NCI-H2196 (cell line): Measurements from ENCODE around the gene SUN5.
A peak's percentile ranks its signal among the peaks of the same experiment; 100 is the strongest.

Experiments used
- DNase-seq: peaks from one replicate; lab custom pipeline; 2025; ENCODE audit not compliant: unreplicated experiment; lab: John Stamatoyannopoulos, UW

SUN5 gene

DNA sequence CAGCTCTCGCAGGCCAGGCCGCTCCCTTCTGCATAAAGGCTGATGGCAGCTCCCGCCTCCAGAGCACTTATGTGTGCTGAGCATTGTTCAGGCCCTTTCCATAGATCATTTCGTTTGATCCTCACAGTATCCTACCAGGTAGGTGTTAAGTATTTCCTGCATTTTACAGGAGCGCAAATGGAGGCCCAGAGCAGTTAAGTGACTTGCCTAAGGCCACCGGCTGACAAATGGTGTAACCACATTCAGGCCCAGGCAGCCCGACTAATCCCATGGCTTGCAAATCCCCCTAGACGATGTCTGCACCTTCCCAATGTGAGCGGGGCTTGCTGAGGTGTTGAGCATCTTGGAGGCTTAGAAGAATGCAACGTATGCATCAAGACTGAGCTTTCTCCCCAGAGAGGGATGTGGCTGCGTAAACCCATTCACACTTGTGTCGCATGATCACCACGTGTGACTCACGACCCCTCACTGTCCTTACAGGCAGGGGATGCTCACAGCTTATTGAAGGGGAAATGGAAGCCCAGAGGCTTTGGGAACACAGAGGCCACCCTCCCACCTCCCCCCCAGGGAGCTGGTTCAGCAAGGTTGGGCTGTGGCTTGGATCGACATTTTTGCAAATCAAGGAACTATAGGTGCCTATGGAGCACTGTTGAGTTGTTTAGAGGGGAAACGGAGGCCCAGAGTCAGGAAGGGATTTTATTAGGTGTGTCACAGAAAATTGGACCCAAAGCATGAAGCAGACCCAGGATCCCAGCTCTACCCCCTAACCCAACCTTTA, 10.3 kb upstream of the SUN5 start:
- no peak for DNase-seq

DNA sequence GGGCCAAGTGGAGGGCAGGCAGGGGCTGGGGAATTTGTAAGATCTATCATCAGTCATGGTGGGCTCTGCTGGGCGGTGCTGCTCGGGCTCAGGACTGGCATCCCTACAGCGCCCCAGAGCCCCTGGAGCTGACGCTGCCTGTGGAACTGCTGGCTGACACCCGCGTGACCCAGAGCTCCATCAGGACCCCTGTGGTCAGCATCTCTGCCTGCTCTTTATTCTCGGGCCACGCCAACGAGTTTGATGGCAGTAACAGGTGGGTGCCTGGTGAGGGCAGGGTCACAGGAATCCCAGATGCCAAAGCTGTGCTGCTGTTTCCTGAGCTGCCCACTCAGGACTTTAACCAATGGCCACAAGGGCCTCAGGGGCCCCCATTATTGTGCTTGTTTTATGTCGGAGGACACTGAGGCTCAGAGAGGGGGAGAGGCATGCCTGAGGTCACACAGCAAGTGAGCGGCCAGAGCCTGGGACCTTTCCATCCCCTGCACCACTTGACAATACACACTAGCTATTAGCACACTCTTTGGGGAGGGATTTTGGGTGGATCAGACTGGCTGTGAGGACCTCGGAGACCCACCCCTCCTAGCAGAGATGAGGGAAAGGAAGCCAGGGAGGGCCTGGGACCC, 9.6 kb upstream of the SUN5 start:
- no peak for DNase-seq

- no peak for DNase-seq
Observed at GRCh38 chr20:33012327-33013189, 8.3 kb upstream of the SUN5 start.

DNA sequence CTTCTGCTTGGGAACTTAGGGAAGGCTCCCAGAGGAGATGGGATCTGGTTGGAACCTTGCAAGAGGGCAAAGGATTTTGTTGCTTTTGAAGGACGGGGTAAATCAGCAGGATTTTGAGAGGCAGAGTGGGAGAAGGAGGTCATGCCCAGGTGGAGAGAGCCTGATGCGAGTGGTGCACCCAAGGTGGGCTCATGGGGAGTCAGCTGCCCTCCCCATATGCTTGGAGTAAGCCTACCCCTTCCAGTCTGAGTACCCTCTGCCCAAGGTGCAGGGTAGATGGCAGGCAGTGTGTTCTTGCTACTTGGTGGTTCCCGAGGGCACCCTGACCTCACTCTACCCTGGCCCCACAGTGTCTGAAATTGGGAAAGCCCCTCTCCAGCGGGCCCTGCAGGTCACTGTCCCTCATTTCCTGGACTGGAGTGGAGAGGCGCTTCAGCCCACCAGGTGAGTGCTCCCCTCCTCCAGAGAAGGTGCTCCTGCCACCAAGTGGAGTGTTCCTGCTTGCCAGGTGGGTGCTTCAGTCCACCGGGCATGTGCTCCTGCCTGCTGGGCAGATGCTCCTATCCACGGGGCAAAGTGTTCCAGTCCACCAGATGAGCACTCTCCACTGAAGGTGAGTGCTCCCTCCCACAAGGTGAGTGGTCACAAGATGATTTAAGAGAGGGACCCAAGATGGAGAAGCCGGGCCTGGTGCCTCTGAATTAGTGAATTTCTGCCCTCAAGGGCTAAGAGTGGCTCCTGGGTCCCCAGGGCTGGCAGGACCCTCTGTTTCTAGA, 6.6 kb upstream of the SUN5 start:
- DNase-seq: no peak

DNA sequence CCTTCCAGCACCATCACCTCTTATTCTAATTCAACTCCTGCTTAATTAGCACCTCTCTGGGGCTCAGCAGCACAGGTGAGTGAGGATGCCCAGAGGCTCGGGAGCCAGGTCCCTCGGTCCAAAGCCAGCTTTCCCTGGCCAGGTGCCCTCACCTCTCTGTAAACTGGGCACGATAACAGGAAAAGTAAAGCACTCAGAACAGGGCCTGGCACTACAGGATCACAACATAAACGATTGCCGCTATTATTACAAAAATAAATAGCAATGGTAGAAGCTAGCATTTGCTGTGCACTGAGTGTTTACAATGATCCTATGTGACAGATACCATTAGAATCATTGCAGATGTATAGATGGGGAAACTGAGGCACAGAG, 5.9 kb upstream of the SUN5 start:
- peak; percentile 10 for DNase-seq

DNA sequence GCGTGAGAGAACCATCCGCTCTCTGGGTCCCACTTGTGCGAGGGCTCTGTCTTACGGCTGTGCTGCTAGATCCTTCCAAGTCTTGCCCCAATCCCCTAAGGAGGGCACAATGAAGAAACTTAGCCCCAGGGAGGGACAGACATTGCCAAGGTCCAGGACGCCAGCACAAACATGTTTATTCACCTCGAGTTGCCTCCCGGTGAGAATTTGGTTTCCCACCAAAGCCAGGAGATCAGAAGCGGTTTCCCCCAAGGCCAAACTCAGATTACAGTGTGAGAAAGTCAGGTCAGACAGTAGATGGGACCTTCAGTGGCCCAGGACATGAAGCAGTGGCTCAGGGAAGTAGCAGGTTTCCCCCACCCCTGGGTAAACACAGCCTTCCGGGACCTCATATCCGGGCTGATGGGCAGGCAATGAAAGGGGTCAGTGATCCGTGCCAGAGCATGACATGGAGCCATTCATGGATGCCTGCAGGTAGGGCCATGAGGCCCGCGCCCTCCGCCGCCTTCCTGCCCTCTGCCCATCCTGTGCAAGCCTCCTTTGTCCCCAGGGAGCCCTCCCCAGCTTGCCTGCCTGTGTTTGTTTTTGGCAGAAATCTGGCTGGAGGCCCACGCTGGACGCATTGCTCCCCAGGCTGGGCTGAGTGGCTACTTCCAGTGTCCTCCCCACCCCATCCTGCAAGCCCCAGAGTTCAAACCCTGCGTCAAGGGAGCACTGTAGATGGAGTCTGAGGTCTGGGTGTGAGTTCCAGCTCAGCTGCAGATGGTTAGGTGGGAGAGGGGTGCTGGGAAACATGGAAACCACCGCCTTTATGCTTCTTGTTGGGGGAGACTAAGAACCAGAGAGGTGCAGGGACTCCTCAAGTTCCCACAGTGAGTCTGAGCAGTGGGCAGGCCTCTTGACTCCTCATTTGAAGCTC, 5.2 kb upstream of the SUN5 start:
- peak; percentile 76 for DNase-seq

- DNase-seq: no peak
Observed at GRCh38 chr20:33008336-33009213, 4.3 kb upstream of the SUN5 start.

GRCh38 chr20:33007376-33008335, 3.4 kb upstream of the SUN5 start, which contains the start of gene BPIFB2:
Gene BPIFB2, plus strand, starts transcription at chr20:33007704. Its CDS starts 871 bp downstream, at chr20:33008575.
- DNase-seq: no peak

GRCh38 chr20:33006776-33007375, 2.6 kb upstream of the SUN5 start:
- no peak for DNase-seq

GRCh38 chr20:33005908-33006775, 1.9 kb upstream of the SUN5 start:
- peak; percentile 64 for DNase-seq

DNA sequence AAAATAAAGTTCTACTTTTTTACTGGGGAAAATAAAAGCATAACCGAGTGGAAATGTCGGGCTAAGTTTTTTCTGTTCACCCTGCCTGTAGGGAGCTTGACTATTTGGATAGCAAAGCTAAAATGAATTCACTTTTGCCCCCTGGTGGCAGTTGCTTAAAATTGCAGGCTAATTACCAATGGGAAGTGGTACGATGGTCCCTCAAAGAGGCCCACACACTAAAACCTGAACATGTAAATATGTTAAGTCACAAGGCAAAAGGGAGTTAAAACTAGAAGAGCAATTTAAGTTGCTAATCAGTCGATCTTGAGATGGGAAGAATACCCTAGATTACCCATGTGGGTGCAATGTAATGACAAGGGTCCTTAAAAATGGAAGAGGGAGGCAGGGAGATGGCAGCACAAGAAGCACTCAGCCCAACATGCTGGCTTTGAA, 916 bp upstream of the SUN5 start:
- DNase-seq: no peak

GRCh38 chr20:33002087-33002808, 2.0 kb downstream of the SUN5 start:
- no peak for DNase-seq

GRCh38 chr20:33000802-33001466, 3.3 kb downstream of the SUN5 start:
- no peak for DNase-seq

DNA sequence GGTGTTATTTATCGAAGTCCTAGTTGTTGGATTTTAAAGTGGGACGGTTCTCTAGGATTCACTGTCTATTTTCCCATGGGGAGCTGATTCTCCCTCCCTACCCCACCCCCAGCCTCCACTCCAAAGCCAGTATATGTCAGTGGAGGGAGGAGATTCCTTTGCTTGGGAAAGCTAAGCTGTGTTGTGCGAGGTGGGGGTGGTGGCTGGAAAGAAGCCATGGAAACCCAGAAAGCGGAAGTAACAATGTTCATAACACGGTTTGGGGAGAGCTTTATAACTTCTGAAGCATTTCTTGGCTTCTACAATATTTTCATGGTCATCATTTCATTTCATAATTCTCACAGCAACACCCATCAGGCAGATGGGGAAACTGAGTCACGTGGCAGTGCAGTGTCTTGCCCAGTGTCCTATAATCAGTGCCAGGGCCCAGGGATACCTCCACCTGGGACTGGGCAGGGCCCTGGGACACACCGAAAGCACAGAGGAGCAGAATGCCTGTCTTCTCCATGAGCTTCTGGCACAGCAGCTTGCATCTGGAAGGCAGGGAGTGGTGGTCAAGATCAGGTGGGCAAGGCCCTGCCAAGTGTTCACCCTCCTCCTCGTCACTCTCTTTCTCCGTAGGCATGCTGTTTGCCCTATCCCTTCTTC, 4.5 kb downstream of the SUN5 start:
- DNase-seq: no peak

DNA sequence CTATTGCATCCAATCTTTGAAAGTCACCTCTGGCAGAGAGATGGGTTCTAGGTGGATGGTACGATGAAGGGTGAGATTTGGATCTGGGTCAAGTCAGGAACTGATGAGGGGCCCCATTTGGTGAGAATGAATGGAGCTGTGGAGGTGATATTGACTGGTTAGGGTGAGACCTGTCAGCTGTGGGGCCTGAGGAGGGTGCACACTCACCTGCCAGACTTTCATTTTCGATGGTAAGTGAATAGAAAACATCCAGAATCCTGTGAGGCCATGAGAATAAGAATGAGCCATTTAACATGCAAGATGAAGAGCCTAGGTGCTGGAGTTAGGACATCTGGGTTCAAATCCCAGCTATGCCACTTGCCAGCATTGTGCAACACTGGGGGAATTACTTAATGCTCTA, 6.8 kb downstream of the SUN5 start:
- no peak for DNase-seq
